SK-N-SH (cell line): ENCODE results near the gene RASL11B. TPM values are rescaled to one million over a fixed set of nuclear protein-coding genes. Genes with fewer than 3 reads are reported as not detected.

Experiments
- CTCF ChIA-PET: fragments of 300-600, 350-600 bp; formaldehyde crosslinking; extraction: SDS; loops from one replicate; lab custom pipeline; 2021; lab: Yijun Ruan, JAX
- POLR2A ChIA-PET: fragments of 350-600 bp; sonication (Branson Sonifier 250); formaldehyde crosslinking; extraction: SDS; loops from one replicate; lab custom pipeline; 2020; ENCODE audit warnings: antibody characterized with exemption, inconsistent platforms; lab: Yijun Ruan, JAX
- DNase-seq: peaks from one replicate; pipeline ENCODE4 v3.0.0; 2012
- H2AFZ ChIP-seq: fragments of 200-600 bp; sonication (generic); 2 replicates; pipeline ENCODE4 v1.8.1; 2016; ENCODE audit warnings: antibody characterized with exemption, mild to moderate bottlenecking, low read depth
- H3F3A ChIP-seq: fragments of 200-600 bp; sonication (generic); replicated peaks from 2 replicates; pipeline ENCODE3; 2016; ENCODE audit warnings: antibody characterized with exemption, mild to moderate bottlenecking; ENCODE audit not compliant: insufficient read depth
- H3K27ac ChIP-seq, 2 experiments: fragments of 200-500 bp in 1 of 2; fragments of 200-600 bp in 1 of 2; sonication (Bioruptor generic) in 1 of 2; sonication (generic), shearing (Covaris generic) in 1 of 2; 2 replicates each; pipeline versions ENCODE4 v1.5.1 to v1.6.1; 2014 to 2016; ENCODE audit warnings: low read depth in 2 of 2, inconsistent platforms in 1 of 2, low read length in 1 of 2, mild to moderate bottlenecking in 1 of 2, mixed read lengths in 1 of 2
- H3K27me3 ChIP-seq: fragments of 200-600 bp; sonication (generic), shearing (Covaris generic); 2 replicates; pipeline ENCODE4 v1.6.1; 2016; ENCODE audit warnings: mixed run types; ENCODE audit not compliant: insufficient read depth
- H3K36me3 ChIP-seq, 2 experiments: fragments of 200-500 bp in 1 of 2; fragments of 200-600 bp in 1 of 2; sonication (Bioruptor generic) in 1 of 2; sonication (generic) in 1 of 2; replicated peaks in 1 of 2; 2 replicates each; pipeline versions ENCODE3 to v1.5.1; 2014 to 2016; ENCODE audit warnings: low read length in 1 of 2, mild to moderate bottlenecking in 1 of 2; ENCODE audit not compliant: insufficient read depth in 2 of 2, control insufficient read depth in 1 of 2
- H3K4me1 ChIP-seq, 2 experiments: fragments of 200-500 bp in 1 of 2; fragments of 200-600 bp in 1 of 2; sonication (Bioruptor generic) in 1 of 2; sonication (generic), shearing (Covaris generic) in 1 of 2; 2 replicates each; pipeline versions ENCODE4 v1.5.1 to v1.6.1; 2014 to 2016; ENCODE audit warnings: low read depth in 1 of 2, low read length in 1 of 2, mixed run types in 1 of 2; ENCODE audit not compliant: insufficient read depth in 2 of 2, control insufficient read depth in 1 of 2
- H3K4me2 ChIP-seq: fragments of 200-600 bp; sonication (generic), shearing (Covaris generic); 2 replicates; pipeline ENCODE4 v1.6.1; 2017; ENCODE audit warnings: mixed run types
- H3K4me3 ChIP-seq, 2 experiments: fragments of 200-500 bp in 1 of 2; fragments of 200-600 bp in 1 of 2; sonication (Bioruptor generic) in 1 of 2; sonication (generic), shearing (Covaris generic) in 1 of 2; 2 replicates each; pipeline versions ENCODE4 v1.5.1 to v1.8.1; 2014 to 2016; ENCODE audit warnings: low read depth in 2 of 2, inconsistent platforms in 1 of 2, low read length in 1 of 2, mild to moderate bottlenecking in 1 of 2, mixed read lengths in 1 of 2, moderate library complexity in 1 of 2
- H3K79me2 ChIP-seq: fragments of 200-600 bp; sonication (generic); 2 replicates; pipeline ENCODE4 v1.8.1; 2017; ENCODE audit warnings: mild to moderate bottlenecking; ENCODE audit not compliant: insufficient read depth
- H3K9ac ChIP-seq: fragments of 200-600 bp; sonication (generic); 2 replicates; pipeline ENCODE4 v1.6.1; 2017; ENCODE audit warnings: mixed run types
- H3K9me2 ChIP-seq: fragments of 200-600 bp; sonication (generic); 2 replicates; pipeline ENCODE4 v1.6.1; 2017; ENCODE audit warnings: mixed run types
- H3K9me3 ChIP-seq: fragments of 200-600 bp; sonication (generic); 2 replicates; pipeline ENCODE4 v1.6.1; 2017; ENCODE audit warnings: mixed run types, mild to moderate bottlenecking, moderate library complexity
- H4K20me1 ChIP-seq: fragments of 200-600 bp; sonication (generic); 2 replicates; pipeline ENCODE4 v1.6.1; 2017; ENCODE audit warnings: mild to moderate bottlenecking, mixed run types; ENCODE audit not compliant: insufficient read depth
- CHD2 ChIP-seq: fragments of 150-350 bp; IDR thresholded peaks from 2 replicates; pipeline ENCODE4 v1.6.1; 2018; ENCODE audit warnings: low read length; ENCODE audit not compliant: partially characterized antibody
- ELF1 ChIP-seq: IDR thresholded peaks from 2 replicates; pipeline ENCODE4 v1.4.0; 2012
- GABPA ChIP-seq: IDR thresholded peaks from 2 replicates; pipeline ENCODE4 v1.4.0; 2012; ENCODE audit warnings: low read depth, mild to moderate bottlenecking
- GATA2 ChIP-seq: sonication (generic); formaldehyde crosslinking; IDR thresholded peaks from 2 replicates; pipeline ENCODE4 v1.5.0; 2020; ENCODE audit warnings: mild to moderate bottlenecking, missing genetic modification reagents
- NFIC ChIP-seq: IDR thresholded peaks from 2 replicates; pipeline ENCODE4 v1.4.0; 2012; ENCODE audit warnings: borderline replicate concordance
- RAD21 ChIP-seq: IDR thresholded peaks from 2 replicates; pipeline ENCODE4 v1.6.1; 2012; ENCODE audit warnings: mild to moderate bottlenecking, low read length
- RCOR1 ChIP-seq: fragments of 150-350 bp; IDR thresholded peaks from 2 replicates; pipeline ENCODE4 v1.6.1; 2017; ENCODE audit warnings: antibody characterized with exemption, low read length
- RFX5 ChIP-seq: IDR thresholded peaks from 2 replicates; pipeline ENCODE4 v1.6.1; 2012; ENCODE audit warnings: mild to moderate bottlenecking, improper control_type of control experiment, low read length
- SMC3 ChIP-seq: IDR thresholded peaks from 2 replicates; pipeline ENCODE4 v1.6.1; 2012; ENCODE audit warnings: low read depth, low read length, improper control_type of control experiment
- TEAD4 ChIP-seq: IDR thresholded peaks from 2 replicates; pipeline ENCODE4 v1.4.0; 2012; ENCODE audit warnings: mild to moderate bottlenecking, borderline replicate concordance; ENCODE audit not compliant: insufficient read depth
- YY1 ChIP-seq: IDR thresholded peaks from 2 replicates; pipeline ENCODE4 v1.4.0; 2012; ENCODE audit warnings: low read depth, mild to moderate bottlenecking
- WGBS: methylation state at CpG from one replicate; pipeline ENCODE4 v1.1.6; 2017; ENCODE audit warnings: low lambda C conversion rate; 5-methylcytosine and 5-hydroxymethylcytosine counted together
- polyA plus RNA-seq, 3 experiments: library from polyadenylated mRNA; depleted of rRNA; stranded (reverse); fragments of >200 nt; gene quantifications; 2 replicates each; pipeline ENCODE4 v1.2.3, GENCODE V29; 2012
- TF ChIP-seq, protein P1 (sequence below): fragments of 200-600 bp; sonication (generic); IDR thresholded peaks from 2 replicates; pipeline ENCODE4 v1.6.1; 2017; ENCODE audit warnings: antibody characterized with exemption, mild to moderate bottlenecking, moderate library complexity
- TF ChIP-seq, protein P2 (sequence below): fragments of 150-350 bp; IDR thresholded peaks from 2 replicates; pipeline ENCODE4 v1.6.1; 2016; ENCODE audit warnings: mild to moderate bottlenecking, low read depth, low read length
- TF ChIP-seq, protein P3 (sequence below): IDR thresholded peaks from 2 replicates; pipeline ENCODE4 v1.4.0; 2012; ENCODE audit warnings: low read depth, borderline replicate concordance
- TF ChIP-seq, protein P4 (sequence below): IDR thresholded peaks from 2 replicates; pipeline ENCODE4; 2012
- TF ChIP-seq, protein P5 (sequence below): fragments of 150-350 bp; IDR thresholded peaks from 2 replicates; pipeline ENCODE4 v1.6.1; 2017; ENCODE audit warnings: antibody characterized with exemption, low read length, low read depth, borderline replicate concordance
- TF ChIP-seq, protein P6 (sequence below): IDR thresholded peaks from 2 replicates; pipeline ENCODE4 v1.4.0; 2012; ENCODE audit warnings: low read depth

Gene RASL11B
- polyA plus RNA-seq, 1 of the 3 experiments (the other 2 are of a cell fraction), result 0.54 TPM

DNA sequence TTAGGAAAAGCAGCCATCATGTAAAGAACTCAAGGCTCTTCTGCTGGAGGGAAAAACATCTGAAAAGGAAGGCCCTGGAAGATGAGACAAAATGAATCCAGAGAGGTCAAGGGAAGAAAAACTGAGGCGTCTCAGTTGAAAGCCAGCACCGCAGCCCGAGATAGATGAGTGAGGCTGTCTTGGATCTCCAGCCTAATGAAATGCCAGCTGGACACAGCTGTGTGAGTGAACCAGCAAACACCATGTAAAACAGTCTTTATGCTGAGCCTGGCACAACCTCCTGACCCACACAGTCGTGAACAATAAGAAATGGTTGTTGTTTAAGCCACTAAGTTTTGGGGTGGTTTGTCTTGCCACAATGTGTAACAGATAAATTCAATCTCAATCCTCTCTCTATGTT is 48.6 kb upstream of the RASL11B start:
- no peak overlapping the region for H3K27ac ChIP-seq
- no peak overlapping the region for H2AFZ ChIP-seq
- H3F3A ChIP-seq, result no peaks in the 10 kb centered on the region
- TF ChIP-seq RAD21 (no peak), GATA2 (CRISPR knock-in tag) (no peak), NFIC (no peak), GABPA (no peak)
- TF ChIP-seq, protein P1, sequence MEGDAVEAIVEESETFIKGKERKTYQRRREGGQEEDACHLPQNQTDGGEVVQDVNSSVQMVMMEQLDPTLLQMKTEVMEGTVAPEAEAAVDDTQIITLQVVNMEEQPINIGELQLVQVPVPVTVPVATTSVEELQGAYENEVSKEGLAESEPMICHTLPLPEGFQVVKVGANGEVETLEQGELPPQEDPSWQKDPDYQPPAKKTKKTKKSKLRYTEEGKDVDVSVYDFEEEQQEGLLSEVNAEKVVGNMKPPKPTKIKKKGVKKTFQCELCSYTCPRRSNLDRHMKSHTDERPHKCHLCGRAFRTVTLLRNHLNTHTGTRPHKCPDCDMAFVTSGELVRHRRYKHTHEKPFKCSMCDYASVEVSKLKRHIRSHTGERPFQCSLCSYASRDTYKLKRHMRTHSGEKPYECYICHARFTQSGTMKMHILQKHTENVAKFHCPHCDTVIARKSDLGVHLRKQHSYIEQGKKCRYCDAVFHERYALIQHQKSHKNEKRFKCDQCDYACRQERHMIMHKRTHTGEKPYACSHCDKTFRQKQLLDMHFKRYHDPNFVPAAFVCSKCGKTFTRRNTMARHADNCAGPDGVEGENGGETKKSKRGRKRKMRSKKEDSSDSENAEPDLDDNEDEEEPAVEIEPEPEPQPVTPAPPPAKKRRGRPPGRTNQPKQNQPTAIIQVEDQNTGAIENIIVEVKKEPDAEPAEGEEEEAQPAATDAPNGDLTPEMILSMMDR, result no peak
- no peaks in the 10 kb centered on the region for H3K36me3 ChIP-seq
- H3K4me2 ChIP-seq, result no peak overlapping the region
- 64% methylated on average over 4 of the region's 4 CpGs for WGBS
- CTCF ChIA-PET, result interaction anchor here (1.0 kb wide), 1 partner anchor 18 kb away, joined by 3 read pairs; no protein-coding TSS in a partner anchor
- H3K79me2 ChIP-seq, result no peaks in the 10 kb centered on the region
- no peak for DNase-seq
- no peaks in the 10 kb centered on the region for H3K9me3 ChIP-seq
- H3K4me3 ChIP-seq, result no peak overlapping the region
- H4K20me1 ChIP-seq, result no peaks in the 10 kb centered on the region
- no peaks in the 10 kb centered on the region for H3K4me1 ChIP-seq
- H3K9ac ChIP-seq, result no peak overlapping the region
- POLR2A ChIA-PET, result no interaction called here
- H3K27me3 ChIP-seq, result no peaks in the 10 kb centered on the region
- H3K9me2 ChIP-seq, result no peaks in the 10 kb centered on the region

DNA sequence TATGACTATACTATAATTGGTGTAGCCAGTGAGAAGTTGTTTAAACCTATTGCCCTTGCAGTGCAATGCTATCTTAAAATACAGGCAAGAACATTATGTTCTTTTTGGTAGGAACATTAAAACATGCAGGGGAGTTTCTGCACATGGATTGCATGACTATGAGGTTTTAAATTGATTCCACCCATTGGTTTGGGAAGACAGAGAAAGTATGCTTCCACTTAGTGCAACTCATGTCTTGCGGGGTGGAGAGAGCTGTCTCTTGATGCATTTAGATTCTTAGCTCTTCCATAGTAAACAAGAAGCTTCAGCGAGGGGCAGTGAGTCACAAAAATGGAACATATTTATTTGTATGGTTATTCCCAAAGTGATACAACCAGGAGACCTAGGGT is 39.5 kb upstream of the RASL11B start:
- Histone ChIP-seq H3K4me3 (no peak overlapping the region), H3K79me2 (no peaks in the 10 kb centered on the region), H4K20me1 (no peaks in the 10 kb centered on the region), H3K27ac (no peak overlapping the region), H3K9me3 (no peaks in the 10 kb centered on the region), H3K36me3 (no peaks in the 10 kb centered on the region), H3K4me2 (no peak overlapping the region), H3F3A (no peaks in the 10 kb centered on the region), H3K27me3 (no peaks in the 10 kb centered on the region), H3K9me2 (no peaks in the 10 kb centered on the region), H3K4me1 (peaks cover 0 to 17% of the 10 kb centered on the region in 2 experiments; a peak in 1 of 4 replicates), H2AFZ (no peak overlapping the region), H3K9ac (no peak overlapping the region)
- 67% methylated on average over 2 of the region's 2 CpGs for WGBS
- POLR2A ChIA-PET, result no interaction called here
- DNase-seq, result no peak
- CTCF ChIA-PET, result no interaction called here
- TF ChIP-seq RFX5, result no peak
- no peak for TF ChIP-seq YY1
- TF ChIP-seq SMC3, result no peak
- TF ChIP-seq, protein P2, sequence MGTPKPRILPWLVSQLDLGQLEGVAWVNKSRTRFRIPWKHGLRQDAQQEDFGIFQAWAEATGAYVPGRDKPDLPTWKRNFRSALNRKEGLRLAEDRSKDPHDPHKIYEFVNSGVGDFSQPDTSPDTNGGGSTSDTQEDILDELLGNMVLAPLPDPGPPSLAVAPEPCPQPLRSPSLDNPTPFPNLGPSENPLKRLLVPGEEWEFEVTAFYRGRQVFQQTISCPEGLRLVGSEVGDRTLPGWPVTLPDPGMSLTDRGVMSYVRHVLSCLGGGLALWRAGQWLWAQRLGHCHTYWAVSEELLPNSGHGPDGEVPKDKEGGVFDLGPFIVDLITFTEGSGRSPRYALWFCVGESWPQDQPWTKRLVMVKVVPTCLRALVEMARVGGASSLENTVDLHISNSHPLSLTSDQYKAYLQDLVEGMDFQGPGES, result no peak
- TF ChIP-seq, protein P3, sequence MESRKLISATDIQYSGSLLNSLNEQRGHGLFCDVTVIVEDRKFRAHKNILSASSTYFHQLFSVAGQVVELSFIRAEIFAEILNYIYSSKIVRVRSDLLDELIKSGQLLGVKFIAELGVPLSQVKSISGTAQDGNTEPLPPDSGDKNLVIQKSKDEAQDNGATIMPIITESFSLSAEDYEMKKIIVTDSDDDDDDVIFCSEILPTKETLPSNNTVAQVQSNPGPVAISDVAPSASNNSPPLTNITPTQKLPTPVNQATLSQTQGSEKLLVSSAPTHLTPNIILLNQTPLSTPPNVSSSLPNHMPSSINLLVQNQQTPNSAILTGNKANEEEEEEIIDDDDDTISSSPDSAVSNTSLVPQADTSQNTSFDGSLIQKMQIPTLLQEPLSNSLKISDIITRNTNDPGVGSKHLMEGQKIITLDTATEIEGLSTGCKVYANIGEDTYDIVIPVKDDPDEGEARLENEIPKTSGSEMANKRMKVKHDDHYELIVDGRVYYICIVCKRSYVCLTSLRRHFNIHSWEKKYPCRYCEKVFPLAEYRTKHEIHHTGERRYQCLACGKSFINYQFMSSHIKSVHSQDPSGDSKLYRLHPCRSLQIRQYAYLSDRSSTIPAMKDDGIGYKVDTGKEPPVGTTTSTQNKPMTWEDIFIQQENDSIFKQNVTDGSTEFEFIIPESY, result no peak
- TF ChIP-seq GABPA, result no peak
- TF ChIP-seq RCOR1, result no peak
- TF ChIP-seq TEAD4, result no peak
- no peak for TF ChIP-seq CHD2
- no peak for TF ChIP-seq RAD21
- TF ChIP-seq ELF1, result no peak
- TF ChIP-seq, protein P4, sequence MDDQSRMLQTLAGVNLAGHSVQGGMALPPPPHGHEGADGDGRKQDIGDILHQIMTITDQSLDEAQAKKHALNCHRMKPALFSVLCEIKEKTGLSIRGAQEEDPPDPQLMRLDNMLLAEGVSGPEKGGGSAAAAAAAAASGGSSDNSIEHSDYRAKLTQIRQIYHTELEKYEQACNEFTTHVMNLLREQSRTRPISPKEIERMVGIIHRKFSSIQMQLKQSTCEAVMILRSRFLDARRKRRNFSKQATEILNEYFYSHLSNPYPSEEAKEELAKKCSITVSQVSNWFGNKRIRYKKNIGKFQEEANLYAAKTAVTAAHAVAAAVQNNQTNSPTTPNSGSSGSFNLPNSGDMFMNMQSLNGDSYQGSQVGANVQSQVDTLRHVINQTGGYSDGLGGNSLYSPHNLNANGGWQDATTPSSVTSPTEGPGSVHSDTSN, result no peak
- TF ChIP-seq, protein P5, sequence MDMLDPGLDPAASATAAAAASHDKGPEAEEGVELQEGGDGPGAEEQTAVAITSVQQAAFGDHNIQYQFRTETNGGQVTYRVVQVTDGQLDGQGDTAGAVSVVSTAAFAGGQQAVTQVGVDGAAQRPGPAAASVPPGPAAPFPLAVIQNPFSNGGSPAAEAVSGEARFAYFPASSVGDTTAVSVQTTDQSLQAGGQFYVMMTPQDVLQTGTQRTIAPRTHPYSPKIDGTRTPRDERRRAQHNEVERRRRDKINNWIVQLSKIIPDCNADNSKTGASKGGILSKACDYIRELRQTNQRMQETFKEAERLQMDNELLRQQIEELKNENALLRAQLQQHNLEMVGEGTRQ, result no peak
- TF ChIP-seq, protein P6, sequence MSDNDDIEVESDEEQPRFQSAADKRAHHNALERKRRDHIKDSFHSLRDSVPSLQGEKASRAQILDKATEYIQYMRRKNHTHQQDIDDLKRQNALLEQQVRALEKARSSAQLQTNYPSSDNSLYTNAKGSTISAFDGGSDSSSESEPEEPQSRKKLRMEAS, result no peak
